GM12892 (cell line): Measurements from ENCODE around the gene P3H2.

Experiments used
- POLR2A ChIP-seq: IDR thresholded peaks from 2 replicates; pipeline ENCODE4 v1.6.1; 2011; ENCODE audit warnings: low read depth, low read length, control low read depth
- POLR2AphosphoS5 ChIP-seq: IDR thresholded peaks from 2 replicates; pipeline ENCODE4 v1.6.1; 2011; ENCODE audit warnings: low read depth, low read length, control low read depth

- TF ChIP-seq POLR2A = no peak
- TF ChIP-seq POLR2AphosphoS5 = no peak
Measured at GRCh38 chr3:190121061-190121377, 322 bp upstream of the P3H2 start.
